HG03097 (cell line): ENCODE results near the gene HAND2.

Experiments
- ATAC-seq: cut with Tn5 transposase; IDR thresholded peaks from one replicate; pipeline ENCODE4 v1.9.1; 2021; ENCODE audit not compliant: unreplicated experiment, low FRiP score

The HAND2 gene

DNA sequence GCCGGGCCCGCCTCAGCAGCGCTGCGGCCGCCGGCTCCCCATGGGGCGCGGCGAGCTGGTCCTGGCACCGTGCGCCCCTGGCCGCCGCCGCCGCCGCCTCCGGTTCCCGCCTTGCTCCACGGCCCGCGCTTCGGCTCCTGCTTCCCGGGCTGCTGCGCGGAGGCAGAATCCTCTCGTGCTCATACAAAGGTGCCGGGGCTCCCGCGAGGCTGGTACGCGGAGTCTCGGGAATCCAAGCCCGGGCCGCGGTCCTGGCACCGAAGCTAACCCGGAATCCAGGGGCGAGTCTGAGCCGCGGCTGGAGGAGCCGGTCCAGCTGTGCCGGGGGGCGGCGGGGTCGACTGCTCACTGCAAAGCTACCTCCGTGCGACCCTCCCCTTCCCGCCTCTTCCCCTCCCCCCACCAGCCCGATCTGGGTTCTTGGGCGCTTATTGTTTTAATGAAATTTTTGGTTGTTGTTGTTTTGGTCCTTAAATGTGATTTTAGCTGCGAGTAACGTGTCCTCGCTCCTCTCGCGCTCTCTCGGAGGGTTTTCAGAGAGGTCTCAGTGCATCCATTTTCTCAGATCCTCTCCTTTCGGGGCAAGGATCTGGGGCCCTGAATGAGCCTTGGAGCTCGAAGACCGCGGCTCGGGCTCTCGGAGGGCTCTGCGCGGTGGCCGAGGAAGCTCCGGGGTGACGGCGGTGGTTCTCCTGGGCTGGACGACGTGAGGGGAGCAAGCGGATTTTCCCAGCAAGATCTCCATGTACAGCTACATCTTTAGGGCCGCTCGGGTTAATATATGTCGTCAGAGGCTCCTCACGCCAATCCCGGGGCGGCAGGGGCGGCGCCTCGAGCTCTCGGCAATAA lies at the start of gene HAND2:
TSS of gene HAND2 (minus strand) at position 753 of the 849 bp plus-strand sequence. CDS start 940 bp downstream, outside the sequence.
- ATAC-seq = no peak

- no peak for ATAC-seq
Measured at GRCh38 chr4:173578956-173579355, 48.9 kb upstream of the HAND2 start.

DNA sequence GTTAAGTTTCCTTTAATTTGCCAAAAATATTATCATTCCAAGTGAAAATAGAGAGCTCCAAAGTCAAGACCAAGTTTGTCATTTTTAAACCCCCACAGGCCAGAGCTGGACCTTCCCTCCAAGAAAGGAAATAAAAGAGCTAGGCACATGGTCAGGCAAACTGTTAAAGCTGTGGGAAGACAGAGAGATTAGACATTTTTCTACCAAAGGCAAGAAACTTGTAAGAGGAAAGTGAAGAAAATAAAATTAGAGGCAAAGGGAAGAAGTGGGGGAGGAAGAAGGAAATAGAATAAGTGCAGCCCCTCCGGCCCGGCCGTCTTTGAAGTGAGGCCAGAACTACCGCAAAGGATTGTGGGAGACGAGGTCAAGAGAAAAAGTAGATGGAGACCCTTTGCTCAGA lies 47.9 kb upstream of the HAND2 start:
- ATAC-seq = no peak

- no peak for ATAC-seq
Measured at GRCh38 chr4:173575482-173576152, 45.6 kb upstream of the HAND2 start.

- ATAC-seq = no peak
Measured at GRCh38 chr4:173573725-173574124, 43.7 kb upstream of the HAND2 start.

GRCh38 chr4:173573286-173573685 lies 43.3 kb upstream of the HAND2 start:
- ATAC-seq = no peak

GRCh38 chr4:173572493-173573129 lies 42.6 kb upstream of the HAND2 start:
- no peak for ATAC-seq

DNA sequence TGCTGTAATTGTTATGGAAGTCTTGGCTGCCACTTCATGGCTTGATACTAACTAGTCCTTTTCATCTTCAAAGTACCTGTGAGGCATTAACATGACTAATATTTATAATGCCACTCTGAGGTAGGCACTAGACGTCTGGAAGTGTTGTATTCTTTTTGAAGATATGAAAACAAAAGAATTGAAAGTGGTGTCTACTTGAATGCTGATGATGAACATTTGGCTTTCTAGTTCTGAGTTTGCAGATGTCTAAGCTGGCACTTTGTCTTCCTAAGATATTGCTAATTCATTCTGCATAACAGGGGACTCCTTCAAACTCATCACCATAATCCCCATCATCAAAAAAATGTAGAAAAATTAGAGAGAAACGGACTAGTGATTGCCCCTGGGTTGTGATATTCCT lies 41.6 kb upstream of the HAND2 start:
- ATAC-seq = no peak

DNA sequence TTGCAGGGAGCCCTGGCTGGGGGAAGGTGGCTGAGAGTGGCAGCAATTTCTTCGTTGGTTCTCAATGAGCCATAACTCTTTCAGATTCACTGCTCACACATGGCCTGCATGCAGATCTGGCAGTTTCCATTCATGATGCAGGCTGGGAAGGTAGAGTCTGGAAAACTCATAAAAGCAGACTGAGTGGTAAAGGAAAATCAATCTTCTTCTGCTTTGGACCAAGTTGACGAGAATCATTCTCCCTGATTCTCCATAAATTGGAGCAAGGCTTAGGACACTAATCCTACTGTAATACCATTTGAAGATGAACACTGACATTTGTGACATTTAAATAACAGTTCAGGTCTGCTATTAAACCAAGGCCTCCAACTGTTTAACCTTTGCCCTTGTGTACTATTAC lies 35.3 kb upstream of the HAND2 start:
- no peak for ATAC-seq

DNA sequence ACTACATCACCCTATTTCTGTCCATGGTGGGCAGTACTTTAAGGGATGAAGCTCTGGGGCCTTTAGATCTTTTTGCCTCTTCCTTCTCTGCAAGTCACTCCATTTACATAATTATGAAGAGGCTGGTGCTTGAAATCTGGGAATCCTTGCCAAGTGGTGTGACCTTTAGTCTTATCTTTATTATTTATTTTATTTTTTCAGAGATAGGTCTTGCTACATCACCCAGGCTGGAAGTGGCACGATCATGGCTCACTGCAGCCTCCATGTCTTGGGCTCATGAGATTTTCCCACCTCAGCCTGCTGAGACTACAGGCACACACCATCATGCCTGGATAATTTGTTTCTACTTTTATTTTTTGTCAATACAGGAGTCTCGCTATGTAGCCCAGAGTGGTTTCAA lies 34.4 kb upstream of the HAND2 start:
- ATAC-seq = no peak

DNA sequence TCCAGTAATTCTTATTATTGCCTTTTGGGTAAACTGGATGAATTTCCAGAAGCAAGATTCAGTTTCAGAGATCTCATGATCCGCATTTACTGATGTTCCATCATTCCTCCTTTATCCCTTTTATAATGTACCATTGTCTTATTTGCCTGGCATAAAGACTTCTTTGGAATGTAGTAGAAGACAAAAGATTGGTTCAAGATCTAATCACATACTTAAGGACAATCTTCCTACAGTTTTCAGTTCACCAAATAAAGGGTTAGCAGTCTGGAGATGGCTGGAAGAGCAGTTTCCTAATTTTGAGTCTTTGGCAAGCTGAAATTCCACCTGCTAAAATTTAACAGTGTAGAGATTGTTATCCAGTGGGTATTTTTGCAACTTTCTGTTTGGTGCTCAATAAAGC lies 30.9 kb upstream of the HAND2 start:
- no peak for ATAC-seq

GRCh38 chr4:173556398-173557131 lies 26.5 kb upstream of the HAND2 start:
- no peak for ATAC-seq

DNA sequence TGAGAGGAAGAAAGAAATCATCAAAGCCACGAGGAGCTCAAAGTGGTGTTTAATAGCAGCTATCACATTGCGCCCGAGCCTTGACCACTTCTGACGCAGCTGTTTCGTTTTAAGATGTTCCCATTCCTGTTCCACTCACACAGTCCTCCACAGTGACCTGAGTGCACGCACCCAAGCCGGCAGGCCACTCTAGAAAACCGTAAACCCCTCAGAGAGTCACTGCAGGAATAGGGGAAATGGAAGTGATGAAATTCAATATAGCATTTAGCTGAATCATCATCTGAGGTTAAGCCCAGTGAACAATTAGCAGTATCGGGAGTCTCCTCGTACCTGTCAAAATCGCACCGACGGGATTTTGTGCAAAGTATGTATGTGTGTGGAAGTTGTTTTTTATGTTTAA lies 17.9 kb upstream of the HAND2 start:
- no peak for ATAC-seq

GRCh38 chr4:173546776-173547175 lies 16.7 kb upstream of the HAND2 start:
- no peak for ATAC-seq

- no peak for ATAC-seq
Measured at GRCh38 chr4:173545440-173545839, 15.4 kb upstream of the HAND2 start.

DNA sequence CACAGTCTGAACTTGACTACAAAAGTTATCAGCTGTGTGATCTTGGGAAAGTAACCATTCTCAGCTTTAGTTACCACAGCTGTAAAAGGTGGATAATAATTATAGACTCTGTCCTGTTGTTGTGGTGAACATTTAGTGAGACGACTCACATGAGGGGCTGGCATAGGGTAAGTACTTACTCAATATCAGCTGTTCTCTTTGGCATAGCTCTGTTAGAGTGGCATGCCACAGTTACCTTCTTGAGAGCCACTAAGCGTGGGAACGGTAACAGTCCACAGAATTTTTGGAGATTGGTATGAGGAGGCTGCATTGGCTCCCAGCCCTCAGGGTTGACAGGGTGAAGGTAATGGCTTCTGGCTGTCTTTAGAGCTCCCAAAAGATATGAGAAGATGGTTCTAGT lies 13.2 kb upstream of the HAND2 start:
- ATAC-seq = no peak

- ATAC-seq = no peak
Measured at GRCh38 chr4:173539986-173540385, 10.0 kb upstream of the HAND2 start.

- ATAC-seq = no peak
Measured at GRCh38 chr4:173538909-173539445, 8.9 kb upstream of the HAND2 start.

DNA sequence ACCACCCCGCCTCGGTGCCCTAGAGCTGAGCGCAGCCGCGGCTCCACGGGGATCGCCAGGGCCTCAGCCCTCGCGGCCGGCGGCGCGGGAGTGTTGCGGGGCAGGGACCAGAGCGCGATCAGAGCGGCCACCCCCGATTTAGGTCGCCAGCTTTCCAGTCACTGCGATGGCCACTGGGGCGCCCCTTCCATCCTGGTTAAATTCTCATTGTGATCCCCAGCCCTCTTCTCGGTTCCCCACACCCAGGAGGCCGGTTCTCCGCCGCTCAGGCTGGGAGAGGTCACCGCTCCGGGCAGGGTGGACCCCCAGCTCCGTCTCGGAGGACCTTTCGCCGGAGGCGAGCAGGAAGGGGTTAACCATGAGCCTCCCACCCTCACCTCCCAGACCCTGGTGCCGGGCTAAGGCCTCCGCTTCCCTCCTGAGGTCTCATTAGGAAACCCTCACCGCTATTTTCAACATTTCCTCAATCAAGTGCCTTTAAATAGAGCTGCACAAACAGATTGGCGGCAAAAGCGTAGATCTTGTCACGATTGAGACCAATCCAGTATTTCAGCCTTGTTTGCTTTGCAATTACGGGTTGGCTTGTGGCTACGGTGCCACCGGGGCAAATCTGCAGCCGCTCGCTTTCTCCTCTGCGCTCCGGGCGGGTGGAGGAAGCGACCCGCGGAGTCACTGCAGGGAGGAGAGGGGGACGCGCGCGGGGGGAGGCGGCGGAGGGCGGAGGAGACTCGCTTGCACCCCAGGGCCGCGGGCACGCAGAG lies 8.3 kb upstream of the HAND2 start:
- ATAC-seq = no peak

GRCh38 chr4:173537613-173538147 lies 7.7 kb upstream of the HAND2 start:
- no peak for ATAC-seq
